Hematopoietic multipotent progenitor cell treated with erythropoietin and hydrocortisone succinate and interleukin-3 and kit ligand, for 17 days (in vitro differentiated cells): ENCODE measurements around the gene PRRG1.
"Not testable (repeated sequence)": the region's sequence is repeated elsewhere in the genome, so short reads cannot be mapped to it uniquely, and the experiment has no call there.

ENCODE experiments used
- DNase-seq: peaks from one replicate; pipeline ENCODE4 v3.0.0-alpha.2; 2015; ENCODE audit warnings: low spot score

The PRRG1 gene

GRCh38 chrX:37472836-37473235, 123.7 kb downstream of the PRRG1 start:
- DNase-seq = no peak

- no peak for DNase-seq
Observed at GRCh38 chrX:37474478-37474877, 125.3 kb downstream of the PRRG1 start.

- no peak for DNase-seq
Observed at GRCh38 chrX:37476571-37477170, 127.5 kb downstream of the PRRG1 start.

- not testable (repeated sequence) for DNase-seq
Observed at GRCh38 chrX:37484335-37484734, 135.2 kb downstream of the PRRG1 start.

- no peak for DNase-seq
Observed at GRCh38 chrX:37485429-37485828, 136.3 kb downstream of the PRRG1 start.

- no peak for DNase-seq
Observed at GRCh38 chrX:37487271-37487670, 138.1 kb downstream of the PRRG1 start.

- no peak for DNase-seq
Observed at GRCh38 chrX:37488323-37488722, 139.2 kb downstream of the PRRG1 start.

GRCh38 chrX:37491686-37492085, 142.5 kb downstream of the PRRG1 start:
- no peak for DNase-seq

GRCh38 chrX:37495760-37496159, 146.6 kb downstream of the PRRG1 start:
- DNase-seq = not testable (repeated sequence)

- not testable (repeated sequence) for DNase-seq
Observed at GRCh38 chrX:37497126-37497525, 148.0 kb downstream of the PRRG1 start.

- not testable (repeated sequence) for DNase-seq
Observed at GRCh38 chrX:37498323-37498722, 149.2 kb downstream of the PRRG1 start.

- DNase-seq = not testable (repeated sequence)
Observed at GRCh38 chrX:37499649-37500048, 150.5 kb downstream of the PRRG1 start.

GRCh38 chrX:37504991-37505390, 155.8 kb downstream of the PRRG1 start:
- no peak for DNase-seq
